K562 (cell line): ENCODE measurements around the gene KIF12. TPM values are rescaled to one million over a fixed set of nuclear protein-coding genes. Genes with fewer than 3 reads are reported as not detected.

ENCODE experiments used
- ATAC-seq: fragments of 200-7000 bp; cut with Tn5 transposase; 3 replicates; pipeline ENCODE4 v1.9.1; 2020; ENCODE audit warnings: moderate library complexity
- BruUV-seq: library from RNA; stranded (reverse); fragments of 400-500 nt; replicated peaks from 2 replicates; lab custom pipeline; 2021; lab: Mats Ljungman, UMichigan
- CTCF ChIA-PET: fragments of 300-600 bp; formaldehyde crosslinking; extraction: SDS; loops from one replicate; lab custom pipeline; 2021; ENCODE audit warnings: low intra/inter-chr PET ratio; lab: Yijun Ruan, JAX
- POLR2A ChIA-PET: fragments of 300-600, 350-650 bp; sonication (Branson Sonifier 250); formaldehyde crosslinking; extraction: SDS; loops from one replicate; lab custom pipeline; 2021; ENCODE audit warnings: antibody characterized with exemption, inconsistent platforms; lab: Yijun Ruan, JAX
- DNase-seq, 4 experiments: peaks; one replicate each; pipeline versions ENCODE4 v3.0.0 to v3.0.0-alpha.2; 2011 to 2018; ENCODE audit warnings: low spot score in 3 of 4, mixed read lengths in 3 of 4; ENCODE audit errors: extremely low read depth in 1 of 4
- FAIRE-seq: peaks from 2 replicates; lab custom pipeline; 2011; peaks lifted over from hg19 to GRCh38; lab: Jason Lieb, UNC
- H2AFZ ChIP-seq: 2 replicates; pipeline ENCODE4 v1.6.0; 2011; ENCODE audit warnings: low read depth, low read length, control low read depth, inconsistent platforms
- H3K27ac ChIP-seq: fragments of 200-600 bp; 3 replicates; pipeline ENCODE4 v1.8.0; 2011; ENCODE audit warnings: low read depth, mild to moderate bottlenecking, control low read depth, inconsistent platforms, low read length, moderate library complexity, mixed read lengths; ENCODE audit errors: extremely low read depth
- H3K27me3 ChIP-seq, 2 experiments: fragments of 300-600 bp in 1 of 2; 2 replicates in 1 of 2; 3 replicates in 1 of 2; pipeline versions ENCODE4 v1.6.0 to v1.8.0; 2011; ENCODE audit warnings: inconsistent platforms in 2 of 2, low read length in 2 of 2, mild to moderate bottlenecking in 1 of 2, mixed read lengths in 1 of 2, moderate library complexity in 1 of 2; ENCODE audit not compliant: control insufficient read depth in 2 of 2, insufficient read depth in 2 of 2
- H3K36me3 ChIP-seq: fragments of 300-600 bp; 3 replicates; pipeline ENCODE4 v1.8.0; 2011; ENCODE audit warnings: mild to moderate bottlenecking, low read length, inconsistent platforms; ENCODE audit not compliant: control insufficient read depth, insufficient read depth
- H3K4me1 ChIP-seq, 2 experiments: fragments of 200-600 bp in 1 of 2; replicated peaks in 1 of 2; 2 replicates in 1 of 2; 3 replicates in 1 of 2; pipeline versions ENCODE4 v1.5.1 to v1.8.0; 2011; ENCODE audit warnings: inconsistent platforms in 2 of 2, low read length in 2 of 2, mild to moderate bottlenecking in 1 of 2, mixed read lengths in 1 of 2, moderate library complexity in 1 of 2; ENCODE audit not compliant: control insufficient read depth in 2 of 2, insufficient read depth in 2 of 2
- H3K4me2 ChIP-seq: 2 replicates; pipeline ENCODE4 v1.6.1; 2011; ENCODE audit warnings: low read length, control low read depth, inconsistent platforms, mixed read lengths; ENCODE audit not compliant: insufficient read depth
- H3K4me3 ChIP-seq: fragments of 200-600 bp; sonication (generic), shearing (Covaris generic); 2 replicates; pipeline ENCODE4 v1.5.1; 2016; ENCODE audit warnings: control low read depth, inconsistent platforms
- H3K79me2 ChIP-seq: fragments of 200-600 bp; 3 replicates; pipeline ENCODE4 v1.8.0; 2011; ENCODE audit warnings: low read length, inconsistent platforms; ENCODE audit not compliant: control insufficient read depth, insufficient read depth
- H3K9ac ChIP-seq, 2 experiments: 2 replicates each; pipeline versions ENCODE4 v1.6.0 to v1.6.1; 2011; ENCODE audit warnings: low read depth in 2 of 2, low read length in 2 of 2, control low read depth in 1 of 2, inconsistent platforms in 1 of 2, mild to moderate bottlenecking in 1 of 2, mixed read lengths in 1 of 2; ENCODE audit not compliant: insufficient read depth in 1 of 2
- H3K9me1 ChIP-seq: one replicate; pipeline ENCODE4 v1.6.0; 2011; ENCODE audit warnings: inconsistent platforms, mild to moderate bottlenecking, low read length, moderate library complexity; ENCODE audit not compliant: control insufficient read depth, insufficient read depth
- H3K9me3 ChIP-seq: replicated peaks from 2 replicates; pipeline ENCODE4 v1.5.1; 2011; ENCODE audit warnings: low read depth, low read length, inconsistent platforms; ENCODE audit not compliant: control insufficient read depth, insufficient read depth
- H4K20me1 ChIP-seq: replicated peaks from 2 replicates; pipeline ENCODE4 v1.6.1; 2011; ENCODE audit warnings: low read length, inconsistent platforms, mixed read lengths; ENCODE audit not compliant: control insufficient read depth, insufficient read depth
- E2F3 ChIP-seq: fragments of 250-450 bp; sonication (Bioruptor Pico); IDR thresholded peaks from 2 replicates; pipeline ENCODE4 v1.4.0; 2020; ENCODE audit warnings: mild to moderate bottlenecking
- E2F4 ChIP-seq: sonication (generic); formaldehyde crosslinking; IDR thresholded peaks from 2 replicates; pipeline ENCODE4 v1.8.0; 2022; ENCODE audit warnings: mild to moderate bottlenecking, low read depth, missing genetic modification reagents
- EWSR1 ChIP-seq: fragments of 450-650 bp; IDR thresholded peaks from 2 replicates; pipeline ENCODE4 v1.6.1; 2018; ENCODE audit warnings: borderline replicate concordance, mild to moderate bottlenecking, low read depth, moderate library complexity; ENCODE audit not compliant: partially characterized antibody
- HLTF ChIP-seq: fragments of 450-650 bp; IDR thresholded peaks from 2 replicates; pipeline ENCODE4 v1.6.1; 2016
- KDM4B ChIP-seq, 2 experiments: fragments of 450-650 bp in 1 of 2; sonication (generic) in 1 of 2; IDR thresholded peaks; 2 replicates each; pipeline ENCODE4 v1.6.1; 2016 to 2017; ENCODE audit warnings: borderline replicate concordance in 2 of 2, antibody characterized with exemption in 1 of 2, low read depth in 1 of 2, mild to moderate bottlenecking in 1 of 2
- SRSF1 ChIP-seq: fragments of 200-400 bp; formaldehyde crosslinking; IDR thresholded peaks from 2 replicates; pipeline ENCODE4 v1.6.1; 2017; ENCODE audit warnings: mild to moderate bottlenecking, low read depth, low read length, moderate library complexity
- U2AF2 ChIP-seq: fragments of 200-400 bp; formaldehyde crosslinking; optimal IDR thresholded peaks from 2 replicates; pipeline ENCODE3; 2017; ENCODE audit warnings: low read depth, mild to moderate bottlenecking, low read length
- ZNF274 ChIP-seq: IDR thresholded peaks from 2 replicates; pipeline ENCODE4 v1.6.1; 2011; ENCODE audit warnings: low read depth, mild to moderate bottlenecking, low read length, moderate library complexity, borderline replicate concordance
- WGBS: fragments of 100-300 bp; shearing (Covaris generic); methylation state at CpG from one replicate; pipeline ENCODE4 v1.1.6; 2016; ENCODE audit warnings: low coverage, mixed read lengths; ENCODE audit not compliant: insufficient coverage; ENCODE audit errors: missing lambda C conversion rate; 5-methylcytosine and 5-hydroxymethylcytosine counted together
- in situ Hi-C: fragments of 300-500 bp; cut with MboI; formaldehyde crosslinking; loops from 4 replicates; pipeline ENCODE4 v1.15.0; 2018; ENCODE audit warnings: inconsistent platforms, mixed read lengths
- intact Hi-C: fragments of 100-400 bp; cut with micrococcal nuclease; formaldehyde crosslinking; loops from 2 replicates; pipeline ENCODE4 v1.14.2; 2022
- polyA plus RNA-seq, 8 experiments: library from polyadenylated mRNA; depleted of rRNA in 4 of 8; stranded (reverse) in 5 of 8; unstranded in 3 of 8; fragments of >200 nt; fragmentation: Nextera tagmentation in 2 of 8; fragmentation: Illumina TruSeq in 1 of 8; extraction: Ambion mirVana in 2 of 8; extraction: Trizol in 1 of 8; gene quantifications; 2 replicates each; pipeline versions ENCODE4 v1.2.1 to v1.2.3, GENCODE V29; 2011 to 2014; ENCODE audit warnings: inconsistent platforms in 1 of 8, missing spikeins in 1 of 8
- total RNA-seq, 7 experiments: library from RNA; depleted of rRNA in 6 of 7; stranded (reverse); fragments of >200 nt in 6 of 7; fragmentation: Illumina TruSeq in 2 of 7; extraction: Trizol in 2 of 7; gene quantifications; 2 replicates each; pipeline versions ENCODE4 v1.2.1 to v1.2.3, GENCODE V29; 2011 to 2021; ENCODE audit warnings: low replicate concordance in 1 of 7
- TF ChIP-seq, protein P1 (sequence below): fragments of 250-450 bp; sonication (Bioruptor Pico); IDR thresholded peaks from 2 replicates; pipeline ENCODE4 v1.9.0; 2021; ENCODE audit warnings: mild to moderate bottlenecking
- TF ChIP-seq, protein P2 (sequence below): fragments of 450-650 bp; conservative IDR thresholded peaks from 2 replicates; pipeline ENCODE4 v1.6.1; 2016; ENCODE audit warnings: missing genetic modification characterization, low read depth, mild to moderate bottlenecking, missing compliant biosample characterization, moderate library complexity

KIF12 gene
- total and polyA plus RNA-seq, 9 of the 15 experiments (the other 6 are each of a cell fraction or from before 2014, with no cell fraction given), result not detected

- WGBS, result 16% methylated on average over 4 of the region's 6 CpGs
- CTCF ChIA-PET, result no interaction called here
Measured at GRCh38 chr9:114050646-114051045, 48.4 kb downstream of the KIF12 start.

More at GRCh38 chr9:114050646-114051045, 48.4 kb downstream of the KIF12 start:
- Histone ChIP-seq H3K4me1 (no peaks in the 10 kb centered on the region), H3K9me1 (no peaks in the 10 kb centered on the region), H3K79me2 (no peaks in the 10 kb centered on the region), H3K27ac (no peak overlapping the region)
- FAIRE-seq, result no peak
- BruUV-seq, result no TSS peak
- TF ChIP-seq KDM4B (IDR thresholded peaks at IDR 0.05; ENCODE audit: borderline replicate concordance in 2 of 2, low read depth in 1 of 2), result no peak
- TF ChIP-seq U2AF2, result no peak
- TF ChIP-seq, protein P1, sequence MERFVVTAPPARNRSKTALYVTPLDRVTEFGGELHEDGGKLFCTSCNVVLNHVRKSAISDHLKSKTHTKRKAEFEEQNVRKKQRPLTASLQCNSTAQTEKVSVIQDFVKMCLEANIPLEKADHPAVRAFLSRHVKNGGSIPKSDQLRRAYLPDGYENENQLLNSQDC (CRISPR knock-in tag), result no peak
- no peak for TF ChIP-seq E2F4 (CRISPR knock-in tag)
- no peak for TF ChIP-seq EWSR1
- TF ChIP-seq, protein P2, sequence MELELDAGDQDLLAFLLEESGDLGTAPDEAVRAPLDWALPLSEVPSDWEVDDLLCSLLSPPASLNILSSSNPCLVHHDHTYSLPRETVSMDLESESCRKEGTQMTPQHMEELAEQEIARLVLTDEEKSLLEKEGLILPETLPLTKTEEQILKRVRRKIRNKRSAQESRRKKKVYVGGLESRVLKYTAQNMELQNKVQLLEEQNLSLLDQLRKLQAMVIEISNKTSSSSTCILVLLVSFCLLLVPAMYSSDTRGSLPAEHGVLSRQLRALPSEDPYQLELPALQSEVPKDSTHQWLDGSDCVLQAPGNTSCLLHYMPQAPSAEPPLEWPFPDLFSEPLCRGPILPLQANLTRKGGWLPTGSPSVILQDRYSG (tag), result no peak
- no peak for TF ChIP-seq SRSF1
- no peak for TF ChIP-seq ZNF274
- TF ChIP-seq E2F3 (CRISPR knock-in tag), result no peak
- TF ChIP-seq HLTF, result no peak
- TF ChIP-seq, all 486 proteins: peak for 0
- no peak for DNase-seq
- Histone ChIP-seq H3K4me2 (no peak overlapping the region), H4K20me1 (no peaks in the 10 kb centered on the region), H3K9ac (no peak overlapping the region), H3K4me3 (no peak overlapping the region), H2AFZ (no peak overlapping the region), H3K9me3 (no peaks in the 10 kb centered on the region), H3K36me3 (peaks cover 12% of the 10 kb centered on the region; the same call in 2 of the 3 replicates), H3K27me3 (peaks cover 0 to 20% of the 10 kb centered on the region in 2 experiments; a peak in 2 of 5 replicates)
- intact Hi-C loops (no loop called here), in situ Hi-C loops (no loop called here)
- ATAC-seq, result no peak
- POLR2A ChIA-PET, result interaction anchor here (0.7 kb wide), 2 partner anchors 9 to 316 kb away, joined by 3 read pairs; no protein-coding TSS in a partner anchor
